Measurements from ENCODE around the gene HDAC3.

Gene HDAC3

GRCh38 chr5:141636413-141637122 lies at the start of gene HDAC3, which contains the start of gene RELL2:
TSS of gene HDAC3 (minus strand) at chr5:141636849. CDS start at chr5:141636790, 59 bp downstream.
TSS of gene RELL2 (plus strand) at chr5:141636997. CDS start at chr5:141638226, 1,229 bp downstream.
- peak; percentile 94 for DNase-seq

GRCh38 chr5:141685591-141685990 lies 48.9 kb upstream of the HDAC3 start:
- DNase-seq: no peak

GRCh38 chr5:141683596-141684141 lies 47.0 kb upstream of the HDAC3 start:
- DNase-seq: no peak

- DNase-seq: peak; percentile 58
Observed at GRCh38 chr5:141681695-141682641, 45.3 kb upstream of the HDAC3 start, which contains the start of gene ARAP3. TSS of gene ARAP3 (minus strand) at chr5:141682230. CDS start at chr5:141680486, 1,744 bp downstream.

- DNase-seq: no peak
Observed at GRCh38 chr5:141681295-141681694, 44.6 kb upstream of the HDAC3 start.

- DNase-seq: peak; percentile 18
Observed at GRCh38 chr5:141680751-141681201, 44.1 kb upstream of the HDAC3 start.

- DNase-seq: no peak
Observed at GRCh38 chr5:141680178-141680577, 43.5 kb upstream of the HDAC3 start.

- peak; percentile 16 for DNase-seq
Observed at GRCh38 chr5:141677415-141677814, 40.8 kb upstream of the HDAC3 start.

- DNase-seq: no peak
Observed at GRCh38 chr5:141675672-141676071, 39.0 kb upstream of the HDAC3 start.

- DNase-seq: no peak
Observed at GRCh38 chr5:141674747-141675146, 38.1 kb upstream of the HDAC3 start.

- peak; percentile 30 for DNase-seq
Observed at GRCh38 chr5:141672841-141673813, 36.5 kb upstream of the HDAC3 start.

- DNase-seq: no peak
Observed at GRCh38 chr5:141672071-141672840, 35.6 kb upstream of the HDAC3 start.

- DNase-seq: peak; percentile 15
Observed at GRCh38 chr5:141669520-141669919, 32.9 kb upstream of the HDAC3 start.

GRCh38 chr5:141668601-141669265 lies 32.1 kb upstream of the HDAC3 start:
- no peak for DNase-seq

- no peak for DNase-seq
Observed at GRCh38 chr5:141665995-141666940, 29.6 kb upstream of the HDAC3 start.

GRCh38 chr5:141664733-141665461 lies 28.2 kb upstream of the HDAC3 start:
- DNase-seq: peak; percentile 69

- DNase-seq: no peak
Observed at GRCh38 chr5:141663506-141663905, 26.9 kb upstream of the HDAC3 start.

- DNase-seq: peak; percentile 53
Observed at GRCh38 chr5:141662028-141662427, 25.4 kb upstream of the HDAC3 start.

Measured in NCI-H69 (cell line).